Activated CD8-positive, alpha-beta T cell treated with anti-CD3 and anti-CD28 coated beads for 36 hours (primary cell): ENCODE measurements around the gene SF3A1. TPM values are rescaled to one million over a fixed set of nuclear protein-coding genes. Genes with fewer than 3 reads are reported as not detected.

Source experiments
- ATAC-seq: fragments of 200-7000 bp; cut with Tn5 transposase; one replicate; pipeline ENCODE4 v1.10.0; 2021; ENCODE audit warnings: mild to moderate bottlenecking, moderate library complexity
- CTCF ChIA-PET: fragments of 350-600 bp; sonication (Branson Sonifier 250); formaldehyde crosslinking; loops from one replicate; lab custom pipeline; 2021; ENCODE audit warnings: antibody characterized with exemption; lab: Charles Lee
- POLR2A ChIA-PET: fragments of 350-600 bp; sonication (Branson Sonifier 250); formaldehyde crosslinking; loops from one replicate; lab custom pipeline; 2021; ENCODE audit warnings: antibody characterized with exemption; lab: Charles Lee
- DNase-seq: peaks from one replicate; pipeline ENCODE4 v3.0.0-alpha.2; 2020
- H3K27ac Mint-ChIP-seq: one replicate; pipeline ENCODE4 v1.8.0; 2021; ENCODE audit warnings: mild to moderate bottlenecking, mixed read lengths
- H3K27me3 Mint-ChIP-seq: one replicate; pipeline ENCODE4 v1.8.0; 2021; ENCODE audit warnings: mixed read lengths
- H3K36me3 Mint-ChIP-seq: one replicate; pipeline ENCODE4 v1.8.0; 2021; ENCODE audit warnings: low read depth, mixed read lengths
- H3K4me1 Mint-ChIP-seq: one replicate; pipeline ENCODE4 v1.8.0; 2021; ENCODE audit warnings: low read depth, mixed read lengths
- H3K4me3 Mint-ChIP-seq: one replicate; pipeline ENCODE4 v1.8.0; 2021; ENCODE audit warnings: mild to moderate bottlenecking, moderate library complexity, mixed read lengths
- H3K9me3 Mint-ChIP-seq: one replicate; pipeline ENCODE4 v1.8.0; 2021; ENCODE audit warnings: mixed read lengths
- CTCF ChIP-seq: fragments of 200-600 bp; IDR thresholded peaks from one replicate; pipeline ENCODE4 v1.8.0; 2022; ENCODE audit warnings: antibody characterized with exemption, mild to moderate bottlenecking
- intact Hi-C: fragments of 100-400 bp; cut with micrococcal nuclease; formaldehyde crosslinking; loops from one replicate; pipeline ENCODE4 v1.10.0; 2022
- total RNA-seq, 2 experiments: library from RNA; stranded (reverse); gene quantifications; one replicate each; pipeline ENCODE4 v1.2.3, GENCODE V29; 2021

The SF3A1 gene
- total RNA-seq, 2 experiments from 2014 or later = 252 to 262 TPM

DNA sequence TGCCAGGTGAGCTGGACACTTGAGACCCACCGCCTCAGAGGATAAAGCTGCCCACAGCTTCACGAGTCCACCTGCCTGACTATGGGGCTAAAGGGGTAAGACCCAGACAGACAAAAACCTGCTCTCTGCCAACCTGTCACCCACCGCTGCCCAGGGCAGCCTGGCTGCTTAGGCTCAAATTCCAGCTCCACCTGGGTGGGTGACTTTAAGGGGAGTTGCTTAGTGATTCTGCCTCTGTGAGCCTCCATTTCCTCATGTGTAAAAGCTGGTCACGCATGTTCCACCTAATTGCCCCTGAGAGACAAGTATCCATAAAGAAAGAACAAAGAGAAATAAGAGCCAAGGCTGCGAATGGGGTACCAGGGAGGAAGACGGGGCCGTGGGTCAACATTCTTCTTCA, 63.7 kb downstream of the SF3A1 start:
- POLR2A ChIA-PET = interaction anchor here (0.5 to 1.3 kb wide), 3 partner anchors 20 to 56 kb away, joined by 3 to 5 read pairs (median 3); no protein-coding TSS in a partner anchor

DNA sequence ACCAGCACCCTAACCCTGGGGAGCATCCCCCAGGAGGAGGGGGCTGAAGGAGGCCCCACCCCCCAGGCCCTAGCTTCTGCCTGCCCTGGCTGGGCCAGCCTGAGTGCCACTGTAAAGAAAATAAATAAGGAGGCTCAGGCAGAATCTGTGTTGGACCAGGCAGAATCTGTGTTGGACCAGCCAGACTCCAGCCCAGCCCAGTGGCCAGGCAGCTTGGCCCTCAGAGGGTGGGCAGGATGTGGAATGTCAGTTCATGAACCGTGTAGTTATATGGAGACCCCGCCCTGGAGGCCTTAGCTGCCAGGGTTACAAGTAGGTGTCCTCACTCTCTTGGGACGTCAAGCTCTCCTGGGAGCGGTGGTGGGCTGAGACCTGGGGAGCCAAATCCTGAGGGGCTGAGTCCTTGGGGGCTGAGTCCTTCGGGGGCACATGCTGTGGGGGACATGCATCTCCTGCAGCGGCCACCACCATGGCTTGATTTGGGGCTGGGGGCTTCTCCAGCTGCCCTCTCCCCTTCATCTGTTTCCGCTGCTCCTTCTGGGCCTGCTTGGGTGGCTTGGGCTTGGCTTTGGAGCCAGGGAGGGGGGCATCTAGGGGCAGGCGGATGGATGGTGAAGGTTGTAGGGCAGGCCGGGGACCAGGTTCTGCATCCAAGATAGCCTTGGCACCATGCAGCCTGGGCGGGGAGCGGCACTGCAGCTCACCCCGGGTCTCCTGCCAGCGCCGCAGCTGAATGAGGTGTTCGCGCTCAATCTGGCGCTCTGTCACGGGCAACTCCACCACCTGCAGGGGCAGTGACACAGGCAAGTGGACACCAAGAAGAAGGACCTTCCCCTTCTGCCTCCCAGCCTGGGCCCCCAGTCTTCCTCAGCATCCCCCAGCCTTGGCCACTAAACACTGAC, 64.4 kb downstream of the SF3A1 start:
- POLR2A ChIA-PET = interaction anchor here (0.5 to 3.1 kb wide), 9 partner anchors 10 to 72 kb away, joined by 3 to 22 read pairs (median 4); partner anchors contain the start of gene TBC1D10A
- intact Hi-C loops = no loop called here
- TF ChIP-seq CTCF = no peak
- CTCF ChIA-PET = interaction anchor here (0.8 to 19.3 kb wide), 5 partner anchors 14 to 97 kb away, joined by 3 to 472 read pairs (median 81); partner anchors contain the start of genes RNF215, SEC14L2 and TBC1D10A
- Mint-ChIP-seq H3K9me3 (no peaks in the 10 kb centered on the region), H3K36me3 (no peaks in the 10 kb centered on the region), H3K27me3 (no peaks in the 10 kb centered on the region), H3K27ac (no peak overlapping the region), H3K4me3 (no peak overlapping the region), H3K4me1 (peaks cover 40% of the 10 kb centered on the region)
- no peak for ATAC-seq
- no peak for DNase-seq

More for the DNA sequence above, 63.7 kb downstream of the SF3A1 start:
- no peak for TF ChIP-seq CTCF
- DNase-seq = no peak
- CTCF ChIA-PET = interaction anchor here (1.2 to 19.3 kb wide), 3 partner anchors 33 to 97 kb away, joined by 3 to 472 read pairs (median 98); partner anchors contain the start of genes RNF215, SEC14L2 and TBC1D10A
- Mint-ChIP-seq H3K27me3 (no peaks in the 10 kb centered on the region), H3K27ac (peak overlapping the region; percentile 13), H3K9me3 (no peaks in the 10 kb centered on the region), H3K36me3 (no peaks in the 10 kb centered on the region), H3K4me1 (peaks cover 44% of the 10 kb centered on the region), H3K4me3 (no peak overlapping the region)
- no peak for ATAC-seq
- intact Hi-C loops = no loop called here

GRCh38 chr22:30291058-30291892, 65.4 kb downstream of the SF3A1 start:
- CTCF ChIA-PET = interaction anchor here (0.8 to 19.3 kb wide), 6 partner anchors 15 to 185 kb away, joined by 3 to 472 read pairs (median 90); partner anchors contain the start of genes RNF215, SEC14L2 and TBC1D10A
- POLR2A ChIA-PET = interaction anchor here (0.6 to 3.1 kb wide), 11 partner anchors 8 to 71 kb away, joined by 3 to 22 read pairs (median 4); partner anchors contain the start of gene TBC1D10A
- H3K27me3 Mint-ChIP-seq = no peaks in the 10 kb centered on the region
- no peaks in the 10 kb centered on the region for H3K9me3 Mint-ChIP-seq
- no peak overlapping the region for H3K4me3 Mint-ChIP-seq
- ATAC-seq (no peak), DNase-seq (no peak)
- H3K4me1 Mint-ChIP-seq = peaks cover 33% of the 10 kb centered on the region
- TF ChIP-seq CTCF = no peak
- H3K36me3 Mint-ChIP-seq = no peaks in the 10 kb centered on the region
- intact Hi-C loops = no loop called here
- H3K27ac Mint-ChIP-seq = peak overlapping the region; percentile 76

- Mint-ChIP-seq H3K27ac (peak overlapping the region; percentile 76), H3K36me3 (no peaks in the 10 kb centered on the region), H3K4me3 (peak overlapping the region; percentile 76), H3K4me1 (peaks cover 25% of the 10 kb centered on the region), H3K27me3 (no peaks in the 10 kb centered on the region), H3K9me3 (no peaks in the 10 kb centered on the region)
- ATAC-seq = no peak
- no peak for TF ChIP-seq CTCF
- no peak for DNase-seq
- intact Hi-C loops = no loop called here
- ChIA-PET CTCF (interaction anchor here (1.1 to 19.3 kb wide), 11 partner anchors 8 to 452 kb away, joined by 3 to 472 read pairs (median 31); partner anchors contain the start of genes ASCC2, CCDC157, RNF215 and SEC14L2), POLR2A (interaction anchor here (0.7 to 3.8 kb wide), 12 partner anchors 8 to 96 kb away, joined by 3 to 22 read pairs (median 4); partner anchors contain the start of genes RNF215 and TBC1D10A)
Measured at GRCh38 chr22:30290342-30291057, 66.2 kb downstream of the SF3A1 start.
